Activated CD4-positive, CD25-positive, alpha-beta regulatory T cell treated with anti-CD3 and anti-CD28 coated beads, Interleukin-2, amount 50 U/mL, for 24 hours (primary cell): ENCODE data around the gene ZDHHC1.
"Not testable (repeated sequence)": the region's sequence is repeated elsewhere in the genome, so short reads cannot be mapped to it uniquely, and the experiment has no call there.

Source experiments
- ATAC-seq, 2 donors: fragments of 150-1000 bp; cut with Tn5 transposase; one replicate each; pipeline ENCODE4 v1.10.0; 2021; ENCODE audit warnings: mild to moderate bottlenecking in 1 of 2, moderate library complexity in 1 of 2

ZDHHC1 gene

GRCh38 chr16:67429799-67430503, 13.7 kb upstream of the ZDHHC1 start:
- no peak for ATAC-seq

GRCh38 chr16:67429053-67429798, 12.9 kb upstream of the ZDHHC1 start:
- no peak for ATAC-seq

GRCh38 chr16:67428146-67428731, 12.0 kb upstream of the ZDHHC1 start:
- peak; percentile 58 to 63 for ATAC-seq

- ATAC-seq = no peak
These were observed 10.7 kb upstream of the ZDHHC1 start for GRCh38 chr16:67426950-67427349.

GRCh38 chr16:67426022-67426421, 9.7 kb upstream of the ZDHHC1 start:
- ATAC-seq = no peak

GRCh38 chr16:67425580-67425979, 9.3 kb upstream of the ZDHHC1 start:
- no peak for ATAC-seq

- no peak for ATAC-seq
These were observed 8.8 kb upstream of the ZDHHC1 start for GRCh38 chr16:67425061-67425460.

- no peak for ATAC-seq
These were observed 8.0 kb upstream of the ZDHHC1 start for GRCh38 chr16:67424261-67424615.

- ATAC-seq = no peak
These were observed 7.5 kb upstream of the ZDHHC1 start for GRCh38 chr16:67423611-67424260.

- no peak for ATAC-seq
These were observed 6.7 kb upstream of the ZDHHC1 start for GRCh38 chr16:67423015-67423414.

- no peak for ATAC-seq
These were observed 4.8 kb upstream of the ZDHHC1 start for GRCh38 chr16:67421030-67421429.

GRCh38 chr16:67419931-67420330, 3.7 kb upstream of the ZDHHC1 start:
- no peak for ATAC-seq

GRCh38 chr16:67419502-67419901, 3.2 kb upstream of the ZDHHC1 start:
- no peak for ATAC-seq

- no peak for ATAC-seq
These were observed 1.2 kb upstream of the ZDHHC1 start for GRCh38 chr16:67417333-67418061.

- ATAC-seq = not testable (repeated sequence)
These were observed 856 bp downstream of the ZDHHC1 start for GRCh38 chr16:67415421-67415820.

- ATAC-seq = no peak
These were observed 2.0 kb downstream of the ZDHHC1 start for GRCh38 chr16:67413978-67414911.

- no peak for ATAC-seq
These were observed 4.0 kb downstream of the ZDHHC1 start for GRCh38 chr16:67412294-67412693.

- no peak for ATAC-seq
These were observed 4.9 kb downstream of the ZDHHC1 start for GRCh38 chr16:67411339-67411738.

- ATAC-seq = no peak
These were observed 6.6 kb downstream of the ZDHHC1 start for GRCh38 chr16:67409631-67410030.

- no peak for ATAC-seq
These were observed 8.4 kb downstream of the ZDHHC1 start for GRCh38 chr16:67407788-67408452.

- ATAC-seq = no peak
These were observed 9.0 kb downstream of the ZDHHC1 start for GRCh38 chr16:67407176-67407787.
